Inferior parietal cortex (tissue), 1 donor: Measurements from ENCODE around the gene EOLA1.
"Not testable (repeated sequence)": the region's sequence is repeated elsewhere in the genome, so short reads cannot be mapped to it uniquely, and the experiment has no call there.

ENCODE experiments used
- DNase-seq: peaks from one replicate; pipeline ENCODE4 v3.0.0-alpha.2; 2016; ENCODE audit errors: extremely low spot score

Gene EOLA1

DNA sequence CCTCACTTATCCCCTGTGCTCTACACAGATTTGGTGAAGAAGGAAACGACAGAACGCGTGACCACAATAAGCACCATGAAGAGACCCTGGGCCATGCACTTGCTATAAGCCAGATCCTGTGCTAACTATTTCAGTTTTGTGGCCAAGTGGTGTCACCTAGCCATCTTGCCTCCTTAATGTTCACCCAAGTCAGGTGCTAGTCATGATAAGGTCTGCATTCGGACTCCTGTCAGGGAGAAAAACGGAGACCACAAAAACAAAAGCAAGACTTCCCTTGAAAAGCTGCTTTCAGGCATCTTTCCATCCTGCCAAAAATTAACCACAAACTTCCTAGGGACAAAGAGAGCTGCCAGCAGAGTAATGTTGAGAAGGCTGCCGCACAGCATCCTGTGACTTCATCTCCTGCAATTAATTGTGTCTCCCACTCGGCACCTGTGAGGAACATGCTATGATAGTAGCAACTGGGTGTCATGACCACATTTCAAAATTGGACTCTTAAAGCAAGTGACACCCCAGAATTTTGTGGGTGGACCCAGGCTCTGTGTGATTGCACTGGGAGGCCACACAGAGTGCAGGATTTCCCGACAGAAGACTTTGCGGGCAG lies 26.9 kb upstream of the EOLA1 start:
- DNase-seq = no peak

DNA sequence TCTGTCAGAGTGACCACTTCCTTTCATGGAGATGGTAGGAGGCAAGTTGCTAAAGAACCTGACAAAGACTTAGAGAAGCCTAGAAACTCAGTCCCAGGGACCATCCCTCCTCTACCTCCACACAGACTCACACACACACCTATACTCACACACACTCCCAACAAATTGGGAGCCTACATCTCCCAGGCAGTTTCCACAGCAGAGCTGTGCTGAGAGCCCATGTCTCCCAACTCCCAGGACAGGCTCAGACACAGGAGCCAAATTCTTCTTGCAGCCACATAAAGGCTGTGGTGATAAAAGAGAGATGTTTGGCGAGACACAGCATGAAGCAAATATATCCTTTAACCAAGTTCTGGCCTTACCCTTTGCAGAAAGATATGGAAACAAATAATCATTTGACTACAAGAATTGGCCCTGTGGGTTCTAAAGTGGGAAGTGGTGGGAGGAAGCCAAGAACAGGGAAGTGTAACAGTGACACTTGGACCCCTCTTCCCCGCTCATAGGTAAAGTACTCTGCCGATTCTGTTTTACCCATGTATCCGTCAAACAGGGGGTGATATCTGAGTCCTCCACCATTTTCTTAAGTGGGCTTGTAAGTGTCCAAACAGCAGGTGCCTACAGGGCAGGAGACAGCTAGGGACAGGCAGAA lies 24.7 kb upstream of the EOLA1 start:
- no peak for DNase-seq

DNA sequence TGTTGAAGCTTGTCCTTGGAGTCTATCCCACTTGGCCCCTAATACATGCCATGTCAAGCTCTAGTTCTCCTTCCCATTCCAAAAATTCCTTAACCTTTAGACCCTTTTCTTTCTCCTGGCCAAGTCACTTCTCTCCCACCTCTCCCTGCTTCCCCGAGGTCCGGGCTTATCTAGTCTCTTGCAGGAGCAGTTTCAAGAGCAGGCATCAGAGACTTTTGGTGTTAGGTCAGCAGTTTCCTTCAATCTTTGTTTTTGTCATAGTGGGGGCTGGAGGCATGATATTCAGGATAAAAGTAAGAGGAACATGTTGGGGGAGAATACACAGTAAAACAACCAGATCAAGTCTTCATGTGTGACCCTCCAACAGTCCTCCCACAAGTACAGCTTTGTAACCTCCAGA lies 24.2 kb upstream of the EOLA1 start:
- no peak for DNase-seq

DNA sequence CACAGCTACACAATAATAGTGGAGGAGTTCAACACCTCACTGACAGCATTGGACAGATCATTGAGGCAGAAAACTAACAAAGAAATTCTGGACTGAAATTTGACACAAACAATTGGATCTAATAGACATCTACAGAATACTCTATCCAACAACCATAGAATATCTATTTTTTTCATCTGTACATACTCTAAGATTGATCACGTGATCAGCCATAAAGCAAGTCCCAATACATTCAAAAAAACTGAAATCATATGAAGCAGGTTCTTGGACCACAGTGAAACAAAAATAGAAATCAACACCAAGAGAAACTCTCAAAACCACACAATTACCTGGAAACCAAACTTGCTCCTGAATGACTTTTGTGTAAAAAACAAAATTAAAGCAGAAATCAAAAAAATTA lies 23.5 kb upstream of the EOLA1 start:
- DNase-seq = no peak

DNA sequence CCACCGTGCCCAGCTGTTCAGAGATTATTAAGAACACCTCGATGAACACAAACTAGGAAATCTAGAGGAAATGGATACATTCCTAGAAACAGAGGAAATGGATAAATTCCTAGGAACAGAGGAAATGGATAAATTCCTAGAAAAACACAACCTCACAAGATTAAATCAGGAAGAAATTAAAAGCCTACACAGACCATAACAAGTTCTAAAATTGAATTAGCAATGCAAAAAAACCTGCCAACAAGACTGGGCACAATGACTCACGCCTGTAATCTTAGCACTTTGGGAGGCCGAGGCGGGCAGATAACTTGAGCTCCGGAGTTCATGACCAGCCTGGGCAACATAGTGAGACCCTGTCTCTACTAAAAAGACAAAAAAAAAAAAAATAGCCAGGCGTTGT lies 22.6 kb upstream of the EOLA1 start:
- no peak for DNase-seq

DNA sequence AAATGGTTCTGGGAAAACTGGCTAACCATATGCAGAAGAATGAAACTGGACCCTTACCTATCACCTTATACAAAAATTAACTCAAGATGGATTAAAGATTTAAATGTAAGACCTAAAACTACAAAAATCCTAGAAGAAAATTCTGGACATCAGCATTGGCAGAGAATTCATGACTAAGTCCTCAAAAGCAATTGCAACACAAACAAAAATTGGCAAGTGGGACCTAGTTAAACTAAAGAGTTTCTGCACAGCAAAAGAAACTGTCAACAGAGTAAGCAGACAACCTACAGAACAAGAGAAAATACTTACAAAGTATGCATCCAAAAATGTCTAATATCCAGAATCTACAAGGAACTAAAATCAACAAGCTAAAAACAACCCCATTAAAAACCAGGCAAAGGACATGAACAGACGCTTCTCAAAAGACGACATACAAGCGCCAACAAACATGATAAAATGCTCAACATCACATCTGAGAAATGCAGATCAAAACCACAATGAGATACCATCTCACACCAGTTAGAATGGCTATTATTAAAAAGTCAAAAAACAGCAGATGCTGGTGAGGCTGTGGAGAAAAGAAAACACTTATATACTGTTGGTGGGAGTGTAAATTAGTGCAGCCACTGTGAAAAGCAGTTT lies 20.1 kb upstream of the EOLA1 start:
- not testable (repeated sequence) for DNase-seq

DNA sequence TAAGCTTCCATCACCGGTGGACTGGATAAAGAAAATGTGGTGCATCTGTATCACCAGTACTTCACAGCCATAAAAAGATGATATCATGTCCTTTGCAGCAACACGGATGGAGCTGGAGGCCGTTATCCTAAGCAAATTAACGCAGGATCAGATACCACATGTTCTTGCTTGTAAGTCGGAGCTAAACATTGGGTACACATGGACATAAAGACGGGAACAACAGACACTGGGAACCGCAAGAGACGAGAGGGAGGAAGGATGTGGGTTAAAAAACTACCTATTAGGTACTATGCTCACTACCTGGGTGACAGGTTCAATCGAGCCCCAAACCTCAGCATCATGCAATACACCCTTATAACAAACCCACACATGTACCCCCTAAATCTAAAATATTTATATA lies 19.4 kb upstream of the EOLA1 start:
- no peak for DNase-seq

DNA sequence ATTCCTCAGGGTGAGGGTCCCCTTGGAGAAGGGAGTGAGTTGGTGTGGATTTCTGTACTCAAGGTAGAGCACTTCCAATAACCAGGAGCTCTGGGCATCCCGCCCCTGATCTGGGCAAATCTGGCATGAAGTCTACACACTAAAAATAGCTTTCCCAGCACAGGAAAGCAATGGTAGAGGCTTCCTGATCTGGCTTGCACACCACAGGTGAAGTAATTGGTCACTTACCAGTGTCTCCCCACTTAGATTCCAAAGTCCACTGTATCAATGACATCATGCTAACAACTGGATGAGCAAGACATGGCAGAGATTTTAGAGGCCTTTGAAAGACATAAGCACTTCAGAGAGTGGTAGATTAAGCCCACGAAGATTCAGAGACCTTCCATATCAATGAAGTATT lies 17.9 kb upstream of the EOLA1 start:
- DNase-seq = no peak

DNA sequence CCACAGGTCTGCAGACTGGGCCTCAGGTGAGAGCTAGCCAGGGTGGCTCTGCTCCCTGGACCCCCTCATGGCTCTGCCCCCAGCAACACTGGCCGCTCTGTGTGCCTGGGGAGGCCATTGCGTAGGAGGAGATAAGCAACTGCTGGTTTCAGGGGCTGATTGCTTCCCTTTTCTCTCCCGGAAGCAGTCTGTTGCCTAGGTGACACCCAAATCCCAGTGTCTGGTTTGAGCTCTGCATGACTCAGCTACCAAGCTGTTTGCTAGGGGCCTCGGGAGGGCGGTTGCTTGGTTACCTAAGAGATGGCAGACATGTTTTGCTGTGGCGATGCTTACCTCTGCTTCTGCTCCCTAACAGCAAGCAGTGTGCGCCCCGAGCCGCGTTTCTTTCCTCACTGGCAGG lies 15.4 kb upstream of the EOLA1 start:
- not testable (repeated sequence) for DNase-seq

DNA sequence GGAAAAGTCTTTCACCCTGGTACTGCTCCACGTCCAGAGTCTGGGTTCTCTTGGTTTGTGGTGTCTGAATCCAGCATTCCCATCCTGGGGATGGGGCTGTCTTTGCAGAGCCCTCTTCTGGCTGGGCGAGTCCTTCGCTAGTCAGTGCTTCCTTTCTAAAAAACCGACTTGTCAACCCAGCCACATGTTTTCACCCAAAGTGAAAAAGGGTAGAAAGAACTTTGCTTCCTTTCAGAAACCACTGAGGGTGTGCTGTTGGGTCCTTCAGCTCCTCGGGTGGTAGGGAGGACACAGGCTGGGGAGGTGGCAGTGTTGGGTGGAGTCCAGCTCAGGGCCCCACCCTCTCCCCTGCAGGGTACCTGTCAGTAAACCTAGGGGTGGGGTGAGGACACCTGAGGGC lies 14.9 kb upstream of the EOLA1 start:
- DNase-seq = not testable (repeated sequence)

DNA sequence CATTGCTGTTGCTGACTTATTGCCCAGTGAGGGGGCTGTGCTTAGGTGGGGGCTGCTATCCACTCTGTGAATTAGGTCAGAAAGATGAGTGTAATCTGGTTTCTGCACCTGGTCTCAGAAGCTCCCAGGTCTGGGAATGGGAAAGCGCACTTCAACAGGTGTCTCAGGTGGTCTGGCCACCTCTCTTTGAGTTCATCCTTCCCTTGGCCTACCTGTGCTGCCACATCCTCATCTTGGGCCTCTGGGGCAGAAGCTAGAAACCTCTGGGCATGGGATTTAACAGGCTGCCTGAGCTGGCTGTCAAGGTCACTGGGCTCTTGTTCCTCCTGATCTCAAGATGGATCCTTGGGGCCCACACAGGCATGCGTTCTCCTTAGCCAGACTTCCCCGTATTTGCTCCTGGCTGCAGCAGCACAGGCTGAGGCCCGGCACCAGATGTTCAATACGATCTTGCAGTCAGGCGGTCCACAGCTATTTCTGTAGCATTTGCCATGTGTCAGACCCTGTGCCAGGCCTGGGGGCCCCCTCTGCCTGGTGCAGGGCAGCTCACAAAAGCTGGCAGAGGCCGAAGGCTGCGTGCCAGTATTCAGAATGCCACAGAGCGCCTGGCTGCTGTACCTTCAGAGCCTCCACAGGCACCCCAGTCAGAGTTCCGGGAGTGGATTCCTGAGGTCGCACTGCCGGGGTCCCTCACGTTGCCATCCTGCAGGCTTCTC lies 14.3 kb upstream of the EOLA1 start:
- DNase-seq = not testable (repeated sequence)

DNA sequence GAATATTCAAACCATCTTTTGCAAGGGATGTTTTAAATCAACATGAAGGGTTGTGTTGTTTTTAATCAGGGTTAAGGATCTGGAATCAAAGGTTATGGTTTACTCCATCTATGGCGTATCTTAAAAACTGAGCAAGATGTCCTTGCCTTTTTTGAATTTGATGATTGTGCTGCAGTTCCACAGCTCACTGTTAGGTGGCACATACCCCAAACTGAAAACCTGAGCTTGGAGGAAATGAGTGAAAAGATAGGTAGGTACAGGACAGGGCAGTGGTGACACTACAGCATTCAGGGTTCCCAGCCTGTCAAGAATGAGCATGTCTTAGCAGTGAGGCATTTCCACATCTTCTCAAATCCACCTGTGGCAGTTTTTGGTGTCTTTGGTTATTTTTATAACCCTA lies 13.1 kb upstream of the EOLA1 start:
- DNase-seq = peak; percentile 39

DNA sequence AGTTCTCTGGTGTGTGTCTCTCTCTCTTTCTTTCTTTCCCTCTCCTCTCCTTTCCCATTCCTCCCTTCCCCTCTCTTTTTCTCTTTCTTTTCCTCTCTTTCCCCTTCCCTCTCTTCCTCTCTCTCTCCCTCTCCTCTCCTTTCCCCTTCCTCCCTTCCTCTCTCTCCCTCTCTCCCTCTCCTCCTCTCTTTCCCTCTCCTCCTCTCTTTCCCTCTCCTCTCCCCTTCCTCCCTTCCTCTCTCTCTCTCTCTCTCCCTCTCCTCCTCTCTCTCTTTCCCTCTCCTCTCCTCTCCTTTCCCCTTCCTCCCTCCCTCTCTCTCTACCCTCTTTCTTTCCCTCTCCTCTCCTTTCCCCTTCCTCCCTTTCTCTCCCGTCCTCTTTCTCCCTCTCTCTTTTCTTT lies 12.4 kb upstream of the EOLA1 start:
- DNase-seq = no peak

DNA sequence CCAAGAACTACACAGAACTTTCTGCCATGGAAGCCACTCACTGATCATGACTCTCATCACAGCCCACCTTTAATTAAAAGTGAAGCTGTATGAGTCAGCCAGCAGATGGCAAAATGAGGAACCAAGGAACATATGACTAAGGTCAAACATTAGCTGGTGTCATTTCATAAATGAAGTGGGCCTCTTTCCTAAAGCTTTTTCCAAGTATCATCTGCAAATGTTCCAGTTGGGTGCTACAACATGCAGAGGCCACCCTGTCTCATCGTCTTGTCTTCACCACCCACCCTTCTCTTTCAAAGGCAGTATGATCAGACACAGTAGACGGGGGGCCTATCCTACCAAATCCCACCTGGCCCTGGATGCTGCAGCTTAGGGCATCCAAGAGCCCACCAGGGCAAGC lies 9.2 kb upstream of the EOLA1 start:
- no peak for DNase-seq

DNA sequence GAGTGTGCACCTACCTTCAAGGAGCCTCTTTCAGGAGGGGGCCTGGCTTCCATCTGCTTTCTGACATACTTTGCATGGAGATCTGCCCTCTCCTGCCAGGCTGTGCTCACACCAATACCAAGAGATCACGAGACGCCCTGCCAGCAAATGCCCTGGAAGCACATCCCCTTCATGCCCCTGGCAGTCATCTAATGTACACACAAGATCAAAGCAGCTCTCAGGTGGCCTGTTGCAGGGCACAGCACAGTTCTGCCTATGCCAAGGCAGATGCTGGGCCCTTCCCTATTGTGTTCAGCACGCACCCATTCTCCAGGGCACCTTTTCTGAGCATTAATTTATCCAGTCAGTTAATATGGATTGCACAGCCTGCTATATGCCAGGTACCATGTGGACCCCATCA lies 7.9 kb upstream of the EOLA1 start:
- DNase-seq = not testable (repeated sequence)

DNA sequence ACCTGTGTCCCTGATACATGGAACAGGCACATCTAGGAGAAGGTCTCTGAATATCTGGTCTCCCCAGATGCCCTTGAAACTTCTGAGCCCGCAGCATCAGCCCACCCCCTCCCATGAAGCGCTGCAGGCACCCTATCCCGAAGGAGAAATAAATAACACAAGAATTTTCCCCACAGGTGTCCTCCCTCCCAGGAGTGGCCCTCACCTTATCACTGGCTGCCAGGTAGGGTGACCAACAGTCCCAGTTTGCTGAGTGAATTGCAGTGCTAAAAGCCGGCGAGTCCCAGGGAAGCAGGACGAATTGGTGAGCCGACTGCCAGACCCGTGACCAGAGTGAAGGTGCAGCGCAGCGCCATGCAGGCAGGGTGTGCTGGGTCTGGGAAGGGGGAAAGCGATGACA lies 6.8 kb upstream of the EOLA1 start:
- not testable (repeated sequence) for DNase-seq

DNA sequence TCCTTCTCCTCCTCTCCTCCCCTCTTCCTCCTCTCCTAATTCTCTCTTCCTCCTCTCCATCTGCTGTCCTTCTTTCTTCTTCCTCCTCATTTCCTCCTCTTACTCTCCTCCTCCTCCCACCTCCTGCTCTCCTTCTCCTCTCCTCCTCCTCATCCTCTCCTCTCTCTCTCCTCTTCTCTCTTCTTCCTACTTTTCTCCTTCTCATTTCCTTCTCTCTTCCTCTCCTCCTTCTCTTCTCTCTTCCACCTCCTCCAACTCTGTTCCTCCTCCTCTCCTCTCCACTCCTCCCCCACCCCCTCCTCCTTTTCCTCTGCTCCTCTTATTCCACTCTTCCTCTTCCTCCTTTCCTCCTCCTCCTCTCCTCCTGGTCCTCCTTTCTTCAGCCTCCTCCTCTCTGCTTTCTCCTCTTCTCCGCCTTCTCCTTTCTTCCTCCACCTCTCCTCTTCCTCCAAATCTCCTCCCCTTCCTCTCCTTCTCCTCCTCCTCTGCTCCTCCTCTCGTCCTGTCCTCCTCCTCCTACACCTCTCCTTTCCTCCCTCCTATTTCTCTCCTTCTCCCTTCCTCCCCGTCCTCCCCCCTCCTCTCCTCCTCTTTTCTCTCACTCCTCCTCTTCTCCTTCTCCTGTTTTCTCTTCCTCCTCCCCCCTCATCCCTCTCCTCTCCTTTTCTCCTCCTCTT lies 5.7 kb upstream of the EOLA1 start:
- not testable (repeated sequence) for DNase-seq

DNA sequence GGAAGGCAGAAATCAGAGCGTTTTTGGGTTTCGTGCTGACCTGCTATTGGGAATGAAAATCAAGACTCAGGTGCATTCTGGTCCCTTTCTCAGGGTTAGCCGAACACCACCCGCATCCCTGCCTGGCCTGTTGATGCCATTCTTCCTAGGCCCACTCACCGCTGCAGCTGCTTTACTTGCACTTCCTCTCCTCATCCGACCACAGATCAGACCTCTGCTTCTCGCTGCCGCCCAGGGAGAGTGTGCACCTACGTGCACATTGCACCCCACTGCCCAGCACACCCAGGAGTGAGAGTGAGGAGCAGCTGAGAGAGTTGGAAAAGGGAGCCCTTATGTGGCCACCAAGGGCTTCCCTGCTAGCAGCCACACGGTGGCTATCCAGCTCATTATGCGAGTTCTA lies 3.3 kb upstream of the EOLA1 start:
- DNase-seq = not testable (repeated sequence)

DNA sequence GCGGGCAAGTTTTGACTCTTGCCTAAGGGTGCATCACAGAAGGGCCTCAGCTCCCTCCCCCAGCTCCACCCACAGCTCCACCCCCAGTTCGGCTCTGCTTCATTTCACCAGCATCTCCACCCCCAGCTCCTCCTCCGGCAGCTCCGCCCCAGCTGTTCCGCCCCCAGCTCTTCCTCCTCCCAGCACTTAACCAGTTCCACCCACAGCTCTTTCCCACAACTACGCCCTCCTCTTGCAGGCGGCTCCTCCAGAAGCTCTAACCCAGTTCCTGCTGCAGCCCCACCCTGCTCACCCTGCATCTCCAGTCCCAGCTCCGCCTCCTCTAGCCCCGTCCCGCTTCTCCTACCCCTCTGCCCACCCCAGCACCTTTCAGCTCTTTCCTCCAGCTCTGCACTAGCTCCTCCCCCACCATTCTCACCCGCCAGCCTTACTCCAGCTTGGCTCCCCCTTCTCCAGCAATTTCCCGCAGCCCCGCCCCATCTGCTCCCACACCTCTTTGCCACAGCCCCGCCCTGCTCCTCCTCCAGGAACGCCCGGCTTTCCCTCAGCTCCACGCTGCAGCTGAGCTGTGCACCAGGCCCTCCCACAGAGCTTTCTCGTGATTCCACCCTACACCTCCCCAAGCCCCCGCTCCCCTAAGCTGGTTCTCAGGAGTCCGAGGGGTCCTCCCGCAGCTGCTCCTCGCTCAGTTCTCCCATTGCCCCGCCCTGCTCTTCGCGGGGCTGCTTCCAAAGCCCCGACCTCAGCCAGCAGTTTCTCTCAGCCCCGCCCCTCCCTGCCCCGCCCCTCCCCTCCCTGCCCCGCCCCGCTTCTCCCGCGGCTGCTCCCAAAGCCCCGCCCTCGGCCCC lies 1.3 kb upstream of the EOLA1 start:
- DNase-seq = peak; percentile 33

DNA sequence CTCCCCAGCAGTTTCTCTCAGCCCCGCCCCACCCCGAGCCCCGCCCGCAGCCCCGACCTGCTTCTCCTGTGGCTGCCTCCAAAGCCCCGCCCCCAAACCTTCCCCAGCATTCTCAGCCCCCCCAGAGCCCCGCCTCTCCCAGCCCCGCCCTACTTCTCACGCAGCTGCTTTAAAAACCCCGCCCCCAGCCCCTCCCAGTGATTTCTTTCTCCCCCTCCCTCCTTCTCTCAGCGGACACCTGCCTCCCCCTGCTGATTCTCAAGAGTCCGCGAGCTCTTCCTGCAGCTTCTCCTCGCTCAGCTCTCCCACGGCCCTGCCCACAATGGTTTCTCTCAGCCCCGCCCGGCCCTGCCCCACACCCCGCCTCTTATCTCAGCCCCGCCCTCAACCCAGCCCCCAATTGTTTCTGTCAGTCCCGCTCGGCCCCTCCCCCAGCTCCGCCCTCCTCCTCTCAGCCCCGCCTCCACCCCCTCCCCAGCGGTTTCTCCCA lies 636 bp upstream of the EOLA1 start:
- DNase-seq = no peak

DNA sequence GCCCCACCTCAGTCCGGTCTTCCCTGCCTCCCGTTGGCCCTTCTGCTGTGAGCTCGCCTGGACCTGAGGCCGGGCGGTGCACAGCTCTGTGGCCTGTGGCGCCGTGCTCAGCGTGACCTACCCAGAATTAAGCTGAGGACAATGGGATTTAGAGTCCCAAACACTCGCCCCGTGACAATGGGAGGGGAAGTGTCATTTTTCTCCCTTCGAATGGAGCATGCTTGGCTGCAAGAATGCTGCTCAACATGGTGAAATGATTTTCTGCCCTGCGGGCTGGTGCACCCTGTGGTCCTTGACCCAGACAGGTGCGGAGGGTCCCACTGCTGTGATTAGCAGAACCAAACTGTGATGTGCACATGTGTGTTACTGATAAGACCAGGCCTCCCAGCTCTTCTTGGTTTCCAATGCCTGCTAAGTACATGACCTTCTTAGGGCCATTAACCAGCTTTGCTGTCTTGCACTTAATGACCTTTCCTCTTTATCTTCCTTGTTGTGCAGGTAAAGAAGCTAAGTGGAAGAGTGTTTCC lies 772 bp downstream of the EOLA1 start:
- DNase-seq = no peak
